Stimulated activated CD8-positive, alpha-beta memory T cell treated with anti-CD3 and anti-CD28 coated beads, Interleukin-15, amount 100 ng/mL, for 1 hour (primary cell): Measurements from ENCODE around the gene TLK1.
A peak's percentile ranks its signal among the peaks of the same experiment; 100 is the strongest.
"Not testable (repeated sequence)": the region's sequence is repeated elsewhere in the genome, so short reads cannot be mapped to it uniquely, and the experiment has no call there.

Source experiments
- DNase-seq: peaks from one replicate; pipeline ENCODE4 v3.0.0-alpha.2; 2020; ENCODE audit warnings: low read depth

The TLK1 gene

DNA sequence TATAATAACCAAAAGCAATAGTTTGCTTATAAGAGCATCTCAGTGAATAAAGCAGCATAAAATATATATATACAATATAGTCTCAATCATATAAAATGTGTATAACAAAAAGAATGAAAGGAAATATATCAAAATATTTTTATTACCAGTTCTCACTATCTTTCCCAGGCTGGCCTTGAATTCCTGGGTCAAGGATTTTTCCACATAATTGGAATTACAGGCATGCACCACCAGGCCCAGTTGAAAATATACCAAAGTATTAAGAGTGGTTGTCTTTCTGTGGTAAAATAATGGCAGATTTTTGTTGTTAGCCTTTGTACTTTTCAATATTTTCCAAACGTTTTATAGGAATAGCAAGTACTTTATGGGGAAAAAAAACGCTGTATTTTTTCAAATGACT lies 8.6 kb upstream of the TLK1 start:
- DNase-seq, result no peak

DNA sequence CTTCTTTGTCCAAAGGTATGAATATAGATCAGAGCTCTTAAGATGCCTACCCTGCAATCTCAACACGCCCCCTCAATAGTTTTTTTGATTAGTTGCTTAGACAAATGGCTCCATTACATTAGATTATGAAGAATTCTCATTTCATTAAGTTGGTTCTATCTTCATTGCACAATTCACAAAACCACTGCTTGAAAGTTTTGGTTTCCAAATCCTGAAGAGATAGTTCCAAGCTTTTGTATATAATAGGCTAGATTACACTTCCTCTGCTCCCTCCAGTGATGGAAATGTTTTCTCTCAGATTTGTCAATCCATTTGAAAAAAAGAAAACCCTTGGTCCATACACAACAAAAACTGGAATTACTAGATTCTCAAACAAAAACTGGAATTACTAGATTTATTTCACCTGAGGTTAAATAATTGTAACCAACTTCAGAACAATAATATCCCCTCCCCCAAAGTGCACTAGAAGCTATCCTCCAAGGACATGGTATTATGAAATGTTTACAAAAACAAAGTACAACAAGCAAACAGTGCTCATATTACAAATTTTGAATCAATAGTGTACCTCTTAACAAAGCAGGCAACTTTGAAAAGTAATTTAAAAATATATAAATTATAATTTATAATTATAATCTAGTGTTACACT lies 6.8 kb upstream of the TLK1 start:
- DNase-seq, result no peak

DNA sequence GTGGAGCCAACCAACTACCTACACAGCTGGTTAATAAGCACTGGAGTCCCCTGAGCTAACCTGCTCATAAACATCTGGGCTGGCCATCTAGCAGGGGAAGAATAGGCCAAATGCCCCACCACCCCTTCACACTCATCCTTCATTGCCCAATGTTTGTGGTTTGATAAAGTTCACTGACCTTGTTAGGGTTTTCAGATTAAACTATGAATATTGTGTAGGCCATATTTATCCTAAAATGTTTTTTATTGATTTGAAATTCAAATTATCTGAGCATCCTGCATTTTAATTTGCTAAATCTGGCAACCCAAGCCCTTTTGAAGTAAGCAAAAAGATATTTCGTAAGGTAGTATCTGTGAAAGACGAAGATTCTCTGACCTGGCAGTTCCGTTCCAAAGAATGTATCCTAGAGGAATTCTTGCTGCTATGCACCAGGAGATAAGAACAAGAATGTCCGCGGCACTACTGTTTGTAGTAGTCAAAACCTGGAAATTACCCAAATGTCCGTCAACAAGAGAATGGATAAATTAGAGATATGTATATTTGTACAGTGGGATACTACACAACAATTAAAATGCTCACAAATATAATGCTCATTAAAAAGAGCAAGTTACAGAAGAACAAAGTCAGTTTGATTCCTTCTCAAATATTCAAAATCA lies 5.8 kb upstream of the TLK1 start:
- no peak for DNase-seq

DNA sequence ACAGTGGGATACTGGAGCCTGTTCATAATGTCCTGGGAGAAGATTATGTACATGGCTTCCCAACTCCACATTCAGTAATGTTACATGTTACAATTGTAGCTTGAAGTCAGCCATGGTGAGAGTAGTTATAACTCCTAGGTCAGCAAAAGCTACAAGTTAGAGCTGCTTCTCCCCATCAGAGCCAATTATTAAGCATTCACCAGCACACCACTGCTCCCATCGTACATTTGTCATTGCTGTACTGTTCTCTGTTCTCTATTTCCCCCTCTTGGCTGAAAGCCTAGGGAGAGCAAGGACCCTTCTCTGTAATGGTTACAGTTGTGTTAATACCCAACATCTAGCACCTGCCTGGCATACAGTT lies 5.3 kb upstream of the TLK1 start:
- DNase-seq, result no peak

DNA sequence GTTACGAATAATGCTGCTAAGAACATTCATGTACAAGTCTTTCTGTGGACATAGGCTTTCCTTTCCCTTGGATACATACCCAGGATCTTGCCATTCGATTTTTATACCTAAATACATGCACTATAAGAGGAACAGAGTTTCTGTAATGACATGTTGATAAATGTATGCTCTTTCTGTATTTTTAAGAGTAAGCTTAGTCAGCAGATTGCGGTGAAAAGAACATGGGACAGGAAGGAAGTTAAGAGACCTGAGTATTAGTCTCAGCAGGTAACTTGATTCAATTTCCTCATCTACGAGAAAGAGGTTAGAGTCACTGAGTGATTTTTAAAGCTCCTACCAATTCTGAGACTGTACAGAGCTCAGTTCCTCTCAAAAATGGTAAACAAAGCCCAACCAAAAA lies 2.6 kb upstream of the TLK1 start:
- DNase-seq, result no peak

DNA sequence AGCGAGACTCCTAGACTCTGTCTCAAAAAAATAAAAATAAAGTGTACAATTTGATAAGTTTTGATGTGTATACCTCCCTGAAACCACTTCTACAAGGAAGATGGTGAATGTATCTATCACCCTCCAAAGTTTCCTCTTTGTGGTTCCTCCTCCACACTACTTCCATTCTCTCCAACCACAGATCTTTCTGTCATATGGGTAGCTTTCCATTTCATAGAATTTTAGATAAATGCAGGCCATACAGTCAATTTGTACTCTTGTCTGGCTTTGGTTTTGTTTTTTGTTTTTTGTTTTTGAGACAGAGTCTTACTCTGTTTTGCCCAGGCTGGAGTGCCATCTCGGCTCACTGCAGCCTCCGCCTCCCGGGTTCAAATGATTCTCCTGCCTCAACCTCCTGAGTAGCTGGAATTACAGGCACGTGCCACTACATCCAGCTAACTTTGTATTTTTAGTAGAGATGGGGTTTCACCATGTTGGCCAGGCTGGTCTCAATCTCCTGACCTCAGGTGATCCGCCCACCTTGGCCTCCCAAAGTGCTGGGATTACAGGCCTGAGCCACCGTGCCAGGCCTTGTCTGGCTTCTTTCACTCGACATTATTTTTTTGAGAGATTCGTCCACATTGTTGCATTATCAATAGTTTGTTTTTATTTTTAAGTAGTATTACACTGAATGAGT lies 2.0 kb upstream of the TLK1 start:
- not testable (repeated sequence) for DNase-seq

DNA sequence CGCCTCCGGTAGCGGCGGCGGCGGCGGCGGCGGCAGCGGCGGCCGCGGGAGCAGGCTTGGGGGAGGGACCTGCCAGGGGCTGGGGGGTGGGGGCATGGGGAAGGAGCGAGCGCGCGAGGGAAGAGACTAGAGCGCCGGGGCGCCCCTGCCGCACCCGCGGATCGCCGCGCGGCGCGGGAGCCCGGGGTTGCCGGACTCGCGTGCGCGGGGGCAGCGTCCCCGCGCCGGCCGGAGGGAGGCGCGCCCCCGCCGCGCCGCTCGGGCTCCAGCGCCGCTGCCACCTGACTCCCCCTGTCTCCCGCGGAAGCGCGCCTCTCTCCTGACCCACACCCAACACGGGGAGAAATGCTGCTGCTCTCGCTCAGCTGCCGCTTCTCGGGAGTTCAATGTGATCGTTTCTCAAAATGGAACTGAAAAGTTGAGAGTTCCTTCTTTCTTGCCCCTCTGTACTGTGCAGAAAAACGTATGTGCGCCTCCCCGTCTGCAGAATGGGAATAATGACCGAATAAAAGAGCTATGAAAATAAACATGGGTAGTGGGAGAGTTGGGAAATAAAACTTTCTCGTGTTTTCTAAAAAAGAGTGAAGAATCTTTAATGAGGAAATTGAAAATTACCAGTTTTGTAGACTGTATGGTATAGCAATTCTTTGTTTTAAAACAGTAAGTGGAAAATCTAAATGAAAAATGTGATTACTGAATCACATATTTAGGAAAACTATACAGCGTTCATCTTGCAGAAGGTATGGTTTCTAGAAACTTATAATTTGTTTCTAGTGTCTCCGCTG lies 455 bp upstream of the TLK1 start:
- DNase-seq, result peak; percentile 36

DNA sequence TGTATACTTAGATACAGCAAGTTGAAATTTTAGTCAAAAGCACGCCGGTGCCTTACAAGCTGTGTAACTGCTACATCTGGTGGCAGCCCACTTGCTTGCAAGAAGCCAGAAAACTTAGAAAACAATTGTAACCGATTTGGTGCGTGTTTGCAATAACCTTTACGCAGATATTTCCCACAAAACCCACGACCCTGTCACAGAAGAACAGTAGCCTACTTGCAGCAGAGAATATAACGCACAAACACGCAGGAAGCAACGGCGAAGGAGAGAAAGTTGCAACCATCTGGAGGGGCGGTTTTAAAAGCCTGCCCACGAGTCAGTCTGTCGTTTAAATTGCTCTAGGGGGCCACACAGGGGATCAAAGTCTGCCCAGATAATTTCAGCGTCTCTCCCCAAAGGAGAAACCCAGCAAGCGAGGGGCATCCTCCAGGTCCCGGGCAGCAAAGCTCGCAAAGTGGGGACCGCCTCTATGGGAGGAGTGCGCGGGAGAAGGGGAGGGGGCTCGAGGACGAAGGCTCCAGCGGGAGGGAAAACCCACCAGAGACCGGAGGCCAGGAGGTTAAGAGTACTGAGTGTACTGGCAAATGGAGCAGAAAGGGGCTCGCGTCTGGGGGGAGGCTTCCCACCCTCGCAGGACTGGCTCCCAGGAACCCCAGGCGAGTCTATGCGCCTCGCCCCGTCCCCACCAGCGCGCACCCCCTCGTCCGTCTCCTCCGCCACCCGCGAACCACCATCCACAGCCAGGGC lies 1.1 kb downstream of the TLK1 start:
- peak; percentile 9 for DNase-seq

DNA sequence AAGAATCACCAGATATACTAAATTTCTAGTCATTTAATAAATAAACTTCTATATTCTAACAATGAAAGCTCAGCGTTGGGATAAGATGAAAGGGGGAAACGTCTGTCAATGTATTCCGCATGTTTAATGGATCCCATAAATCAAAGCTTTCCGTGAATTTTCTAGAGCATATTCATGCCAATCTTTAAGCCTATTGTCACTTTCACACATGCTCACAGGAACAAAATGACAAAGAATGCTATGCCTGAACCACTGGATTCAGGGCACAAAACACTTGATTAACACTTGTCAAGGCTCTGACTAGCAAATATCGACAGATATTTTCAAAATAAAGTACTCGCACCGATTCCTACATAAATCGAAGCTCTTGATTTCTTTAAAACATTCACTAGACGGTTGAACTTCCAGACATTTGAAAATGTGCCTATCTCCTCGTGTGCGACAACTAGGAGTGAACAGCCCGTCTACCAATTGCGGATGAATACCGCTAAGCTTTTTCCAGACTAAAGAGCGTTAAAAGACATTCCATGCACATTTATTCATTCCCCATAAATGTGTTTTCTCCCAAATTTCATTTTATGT lies 1.8 kb downstream of the TLK1 start:
- DNase-seq, result no peak

DNA sequence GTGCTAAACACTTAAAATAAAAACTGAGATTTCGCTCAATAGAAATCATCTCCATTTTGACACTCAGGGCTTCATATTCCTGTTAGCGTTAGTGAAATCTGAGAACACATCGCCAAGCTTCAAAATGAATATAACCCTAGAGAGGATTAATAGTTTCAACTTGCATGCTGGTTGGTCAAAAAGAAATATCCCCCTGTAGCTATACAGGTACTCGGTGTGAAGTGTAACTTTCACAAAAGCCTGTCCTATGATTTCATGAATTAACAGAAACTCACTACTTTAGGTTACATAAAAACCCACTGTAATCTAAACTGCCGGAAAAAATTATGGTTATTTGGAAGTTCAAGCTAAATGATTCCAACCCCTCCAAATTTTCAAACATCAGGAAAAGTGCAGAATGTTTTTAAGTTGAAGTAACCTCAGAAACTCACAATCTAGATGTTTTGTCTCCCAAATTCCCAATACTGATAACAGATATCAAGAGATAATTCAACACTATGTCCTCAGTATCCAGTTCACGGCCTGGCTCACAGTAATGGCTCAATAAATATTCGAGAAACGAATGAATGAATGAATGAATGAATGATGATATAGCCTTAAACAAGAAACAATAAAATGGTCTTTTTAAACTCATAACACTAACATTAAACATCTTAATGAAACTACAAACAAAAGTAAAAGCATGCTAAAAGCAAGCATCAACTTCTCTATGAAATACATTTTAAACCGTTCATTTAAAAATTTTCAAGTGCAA lies 2.5 kb downstream of the TLK1 start:
- no peak for DNase-seq

DNA sequence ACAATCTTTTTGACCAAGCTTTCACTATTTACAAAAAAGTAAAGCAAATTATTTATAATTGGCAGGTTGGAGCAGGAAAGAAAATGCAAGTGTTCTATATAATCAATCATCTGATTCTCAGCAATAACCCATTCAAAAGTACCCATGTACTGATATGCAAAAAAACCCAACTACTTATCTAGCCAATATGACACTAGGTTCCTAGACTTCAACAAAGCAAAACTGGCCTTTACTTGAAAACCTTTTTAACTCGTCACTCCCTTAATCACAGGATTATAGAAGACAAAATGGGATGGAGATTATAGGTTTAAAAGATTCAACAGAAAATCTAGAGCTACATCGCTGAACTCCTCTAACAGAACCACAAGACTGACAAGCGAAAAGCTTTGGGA lies 3.6 kb downstream of the TLK1 start:
- no peak for DNase-seq

DNA sequence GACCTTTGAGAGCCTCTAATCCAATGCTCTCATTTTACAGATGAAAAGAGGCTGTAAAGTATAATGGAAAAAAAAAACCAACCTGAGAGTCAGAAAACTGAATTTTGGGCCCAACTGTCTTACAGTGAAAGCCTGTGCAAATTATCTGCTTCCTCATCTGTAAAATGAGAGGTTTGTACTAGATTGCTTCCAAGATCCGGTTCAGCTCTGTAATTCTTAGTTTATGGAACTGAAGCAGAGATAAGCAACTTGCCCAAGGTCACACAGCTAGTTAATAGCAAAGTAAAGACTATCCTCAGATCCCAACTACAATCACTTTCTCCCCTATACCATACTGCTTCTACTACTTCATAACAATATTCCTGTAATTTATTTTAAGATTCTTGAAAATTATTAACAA lies 6.3 kb downstream of the TLK1 start:
- DNase-seq, result no peak

DNA sequence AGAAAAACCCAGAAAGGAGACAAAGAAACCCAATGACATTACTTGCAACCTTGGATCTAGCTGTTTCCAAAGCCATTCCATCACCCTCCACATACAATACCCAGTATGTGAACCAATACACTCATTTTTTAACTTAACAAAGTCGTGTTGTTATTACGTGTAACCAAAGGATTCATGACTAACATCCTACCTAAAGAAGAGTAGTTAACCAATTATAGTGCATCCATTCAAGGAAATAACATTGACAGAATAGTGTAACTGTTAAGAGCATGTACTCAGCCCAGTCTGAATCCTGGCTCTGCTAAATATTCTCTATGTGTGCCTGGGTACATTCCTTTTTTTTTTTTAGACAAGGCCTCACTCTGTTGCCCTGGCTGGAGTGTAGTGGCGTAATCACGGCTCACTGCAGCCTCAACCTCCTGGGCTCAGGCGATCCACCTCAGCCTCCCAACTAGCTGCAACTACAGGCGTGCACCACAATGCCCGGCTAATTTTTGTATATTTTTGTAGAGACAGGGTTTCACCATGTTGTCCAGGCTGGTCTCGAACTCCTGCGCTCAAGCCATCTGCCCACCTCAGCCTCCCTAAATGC lies 9.9 kb downstream of the TLK1 start:
- no peak for DNase-seq

DNA sequence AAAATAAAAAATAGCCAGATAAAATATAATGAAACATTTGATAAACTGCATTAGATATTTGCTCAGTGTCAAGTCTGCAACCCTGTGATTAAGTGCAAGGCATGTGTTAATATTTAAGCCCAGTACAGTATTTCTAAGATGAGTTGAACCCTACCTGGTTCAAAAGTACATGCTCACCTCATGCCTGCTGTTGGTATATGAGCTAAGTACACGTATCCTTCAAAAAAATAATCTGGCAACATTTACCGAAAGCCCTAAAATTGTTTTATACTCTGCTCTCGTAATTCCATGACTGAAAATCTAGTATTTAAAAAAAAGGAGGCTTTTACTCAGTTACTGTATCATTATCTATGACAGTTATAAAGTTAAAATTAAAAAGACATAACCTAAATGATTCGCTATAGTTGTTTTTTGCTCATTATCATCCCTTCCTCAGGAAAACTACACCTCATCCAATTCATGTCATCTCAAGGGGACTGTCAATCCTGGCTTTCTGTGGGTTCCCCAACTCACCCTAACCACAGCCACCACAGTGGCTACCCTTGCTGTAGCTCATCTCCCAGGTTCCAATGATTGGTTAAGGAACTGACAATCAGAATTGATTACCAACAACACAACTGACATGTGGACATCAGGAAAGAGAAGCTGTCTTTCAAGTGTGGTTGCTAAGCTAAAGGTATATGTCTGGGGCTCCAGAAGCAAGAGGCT lies 10.6 kb downstream of the TLK1 start:
- DNase-seq, result no peak

DNA sequence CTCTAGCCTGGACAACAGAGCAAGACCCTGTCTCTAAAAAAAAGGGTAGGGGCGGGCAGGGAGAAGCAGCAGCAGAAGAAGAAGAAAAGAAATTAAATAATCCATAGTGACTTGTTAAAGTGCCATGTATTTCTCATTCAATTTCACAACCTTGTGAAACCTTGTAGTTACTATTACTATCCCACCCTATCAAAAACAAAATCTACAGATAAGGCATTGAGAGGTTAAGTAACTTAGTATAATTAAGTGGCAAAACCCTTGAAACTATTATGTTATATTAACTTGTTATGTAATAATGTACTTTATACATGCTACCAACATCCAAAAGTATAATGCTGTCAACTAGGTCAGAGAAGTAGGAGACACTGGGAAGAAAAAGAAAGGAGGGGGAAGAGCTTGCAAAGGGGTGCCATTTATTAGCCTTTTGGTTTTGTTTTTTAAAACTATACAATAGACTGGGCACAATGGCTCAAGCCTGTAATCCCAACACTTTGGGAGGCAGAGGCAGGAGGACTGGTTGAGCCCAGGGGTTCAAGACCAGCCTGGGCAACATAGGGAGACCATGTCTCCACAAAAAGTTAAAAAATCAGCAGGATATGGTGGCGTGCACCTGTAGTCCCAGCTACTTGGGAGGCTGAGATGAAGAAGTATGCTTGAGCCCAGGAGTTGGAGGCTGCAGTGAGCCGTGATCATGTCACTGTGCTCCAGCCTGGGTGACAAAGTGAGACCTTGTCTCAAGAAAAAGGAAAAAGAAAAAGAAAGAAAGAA lies 11.3 kb downstream of the TLK1 start:
- DNase-seq, result no peak

DNA sequence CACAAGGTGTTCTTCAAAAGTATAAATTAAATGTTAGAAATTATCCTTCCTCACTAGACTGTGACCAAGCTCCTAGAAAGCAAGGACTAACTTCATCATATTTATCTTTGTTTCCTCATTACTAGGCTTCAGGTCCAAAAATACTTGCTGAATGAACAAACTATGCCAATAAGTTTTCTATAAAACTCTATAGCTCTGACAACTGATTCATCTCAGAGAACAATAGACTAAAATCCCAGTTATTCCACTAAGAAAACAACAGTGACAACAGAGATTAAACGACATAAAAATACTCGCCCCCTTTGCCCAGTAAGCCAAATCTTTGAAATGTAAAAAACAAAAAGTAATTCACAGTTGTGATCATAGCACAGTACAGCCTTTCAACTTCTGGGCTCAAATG lies 13.6 kb downstream of the TLK1 start:
- DNase-seq, result no peak

DNA sequence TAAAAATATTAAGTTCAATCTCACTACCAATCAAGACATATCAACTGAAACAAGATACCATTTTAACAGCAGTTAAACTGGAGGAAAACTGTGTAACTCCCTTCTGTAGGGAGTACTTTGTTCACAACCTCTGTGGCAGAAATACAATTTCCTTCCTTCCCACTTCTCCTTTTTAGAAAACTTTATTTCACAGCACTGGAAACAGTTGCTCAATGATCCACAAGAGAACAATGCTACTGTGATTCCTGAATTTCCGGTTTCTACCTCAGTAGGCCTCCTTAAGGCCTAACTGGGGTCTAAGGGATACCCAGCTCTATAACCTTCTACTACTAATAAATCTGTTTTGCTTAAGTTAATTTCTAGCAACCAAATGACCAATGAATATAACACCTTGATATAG lies 14.1 kb downstream of the TLK1 start:
- DNase-seq, result no peak

DNA sequence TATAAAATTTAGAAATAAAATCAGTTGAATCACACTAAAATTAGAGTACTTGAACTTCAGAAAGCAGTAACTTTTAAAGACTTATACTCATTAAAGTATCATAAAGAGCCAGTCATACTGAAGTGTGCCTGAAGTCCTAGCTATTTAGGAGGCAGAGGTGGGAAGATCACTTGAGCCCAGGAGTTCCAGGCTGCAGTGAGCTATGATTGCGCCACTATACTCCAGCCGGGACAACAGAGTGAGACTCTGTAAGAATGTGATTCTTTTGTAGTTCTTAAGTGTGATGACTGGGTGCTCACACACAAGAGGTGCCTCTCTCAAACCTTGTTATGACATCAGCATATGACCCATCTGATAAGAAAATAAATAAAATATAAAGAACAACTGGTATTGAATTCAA lies 14.6 kb downstream of the TLK1 start:
- DNase-seq, result no peak

DNA sequence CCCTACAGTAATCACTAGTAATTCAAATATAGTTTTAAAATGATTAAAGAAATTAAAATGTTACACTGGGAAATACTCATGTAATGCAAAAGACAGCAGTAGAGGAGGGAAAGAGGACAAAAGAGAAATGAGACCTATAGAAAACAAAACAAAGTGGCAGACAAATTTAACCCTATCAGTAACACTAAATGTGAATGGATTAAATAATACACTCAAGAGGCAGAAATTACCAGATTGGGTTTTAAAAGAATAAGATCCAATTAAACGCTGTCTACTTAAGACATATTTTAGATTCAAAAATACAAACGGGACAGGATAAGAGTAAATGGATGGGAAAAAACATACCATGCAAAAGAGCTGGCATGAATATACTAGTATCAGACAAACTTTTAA lies 17.0 kb downstream of the TLK1 start:
- no peak for DNase-seq
